Prostate gland (tissue), 2 donors: ENCODE data around the gene CYP4V2. TPM values are rescaled to one million over a fixed set of nuclear protein-coding genes. Genes with fewer than 3 reads are reported as not detected.

Experiments
- DNase-seq: peaks from one replicate; pipeline ENCODE4 v3.0.0-alpha.2; 2019; ENCODE audit warnings: low spot score
- H3K27ac ChIP-seq, 2 donors: fragments of 200-600 bp; sonication (generic); 2 replicates each; pipeline ENCODE4 v1.5.1; 2017 to 2019
- H3K27me3 ChIP-seq: fragments of 200-600 bp; sonication (generic); replicated peaks from 2 replicates; pipeline ENCODE4 v1.5.1; 2019; ENCODE audit not compliant: insufficient read depth
- H3K36me3 ChIP-seq, 2 donors: fragments of 200-600 bp; sonication (generic); 1 replicate in 1 of 2; 2 replicates in 1 of 2; pipeline versions ENCODE4 v1.5.1 to v1.8.1; 2017 to 2019
- H3K4me1 ChIP-seq: fragments of 200-600 bp; sonication (generic); replicated peaks from 2 replicates; pipeline ENCODE4 v1.5.1; 2019
- H3K4me3 ChIP-seq, 2 donors: fragments of 200-600 bp; sonication (generic); 2 replicates each; pipeline ENCODE4 v1.5.1; 2017 to 2019
- H3K9me3 ChIP-seq: fragments of 200-600 bp; sonication (generic); 2 replicates; pipeline ENCODE4 v1.5.1; 2017
- CTCF ChIP-seq, 4 experiments: fragments of 200-600 bp in 2 of 4; fragments of 450-650 bp in 2 of 4; sonication (generic) in 2 of 4; IDR thresholded peaks; 1 replicate in 3 of 4; 2 replicates in 1 of 4; pipeline ENCODE4 v1.5.1; 2016 to 2019; ENCODE audit warnings: antibody characterized with exemption in 4 of 4, mild to moderate bottlenecking in 2 of 4, moderate library complexity in 2 of 4
- POLR2A ChIP-seq: fragments of 450-650 bp; IDR thresholded peaks from one replicate; pipeline ENCODE4 v1.6.1; 2016; ENCODE audit warnings: antibody characterized with exemption, mild to moderate bottlenecking
- POLR2AphosphoS5 ChIP-seq: sonication (generic); formaldehyde crosslinking; IDR thresholded peaks from one replicate; pipeline ENCODE4 v1.6.1; 2017; ENCODE audit warnings: antibody characterized with exemption
- WGBS: methylation state at CpG from one replicate; pipeline ENCODE4 v1.1.5; 2018; 5-methylcytosine and 5-hydroxymethylcytosine counted together
- intact Hi-C: fragments of 100-400 bp; cut with DNase I; formaldehyde crosslinking; loops from one replicate; pipeline ENCODE4 v1.14.2; 2022
- total RNA-seq, 2 donors: library from RNA; depleted of rRNA; stranded (reverse); fragments of >200 nt; gene quantifications; one replicate each; pipeline ENCODE4 v1.1.0, GENCODE V29; 2016

CYP4V2 gene
- total RNA-seq, 2 donors from 2014 or later = 23.5 to 40.2 TPM

- Histone ChIP-seq H3K27ac (no peak overlapping the region), H3K4me3 (no peak overlapping the region), H3K4me1 (no peaks in the 10 kb centered on the region), H3K27me3 (no peaks in the 10 kb centered on the region), H3K36me3 (no peaks in the 10 kb centered on the region), H3K9me3 (no peaks in the 10 kb centered on the region)
- WGBS = 64% methylated on average over 8 of the region's 8 CpGs
- no peak for TF ChIP-seq CTCF (IDR thresholded peaks at IDR 0.05)
- no peak for TF ChIP-seq POLR2AphosphoS5
- no peak for TF ChIP-seq POLR2A
- DNase-seq = no peak
- intact Hi-C loops = no loop called here
Observed at GRCh38 chr4:186216465-186217024, 25.2 kb downstream of the CYP4V2 start.

DNA sequence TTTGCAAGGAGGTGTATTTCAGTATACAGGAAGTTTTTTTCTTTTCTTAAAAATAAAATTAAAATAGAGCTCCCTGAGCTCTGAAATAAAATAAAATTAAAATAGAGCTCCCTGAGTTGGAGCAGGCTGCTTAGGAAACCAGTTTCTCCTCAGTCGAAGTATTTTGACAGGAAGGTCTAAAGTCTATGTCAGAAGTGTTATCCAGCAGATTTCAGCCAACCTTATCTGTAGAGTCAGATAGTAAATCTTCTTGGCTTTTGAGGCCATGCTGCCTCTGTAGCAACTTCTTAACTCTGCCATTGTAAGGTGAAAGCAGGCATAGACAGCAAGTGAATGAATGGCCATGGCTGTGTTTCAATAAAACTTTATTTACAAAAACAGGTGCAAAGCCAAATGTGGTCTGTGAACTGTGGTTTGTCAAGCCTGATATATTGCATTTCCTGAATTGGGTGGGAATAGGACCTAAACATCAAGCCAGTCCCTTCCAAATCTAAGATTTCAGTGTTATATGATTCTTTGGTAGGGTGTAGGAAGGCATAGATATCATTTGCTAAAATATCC, 26.4 kb downstream of the CYP4V2 start:
- WGBS = 73% methylated on average over 1 of the region's 1 CpG
- H3K27ac ChIP-seq = no peak overlapping the region

GRCh38 chr4:186221624-186222023, 30.3 kb downstream of the CYP4V2 start:
- no peaks in the 10 kb centered on the region for H3K9me3 ChIP-seq
- H3K36me3 ChIP-seq = no peaks in the 10 kb centered on the region
- no peak overlapping the region for H3K27ac ChIP-seq
- H3K4me1 ChIP-seq = no peaks in the 10 kb centered on the region
- no peak for DNase-seq
- intact Hi-C loops = no loop called here
- no peaks in the 10 kb centered on the region for H3K27me3 ChIP-seq
- TF ChIP-seq CTCF (IDR thresholded peaks at IDR 0.05) (no peak), POLR2A (no peak), POLR2AphosphoS5 (no peak)
- 73% methylated on average over 1 of the region's 1 CpG for WGBS
- no peak overlapping the region for H3K4me3 ChIP-seq

More for the DNA sequence above, 26.4 kb downstream of the CYP4V2 start:
- no peaks in the 10 kb centered on the region for H3K27me3 ChIP-seq
- no peak for DNase-seq
- H3K9me3 ChIP-seq = no peaks in the 10 kb centered on the region
- TF ChIP-seq POLR2A (no peak), POLR2AphosphoS5 (no peak), CTCF (IDR thresholded peaks at IDR 0.05) (no peak)
- H3K36me3 ChIP-seq = no peaks in the 10 kb centered on the region
- H3K4me1 ChIP-seq = no peaks in the 10 kb centered on the region
- intact Hi-C loops = no loop called here
- H3K4me3 ChIP-seq = no peak overlapping the region

DNA sequence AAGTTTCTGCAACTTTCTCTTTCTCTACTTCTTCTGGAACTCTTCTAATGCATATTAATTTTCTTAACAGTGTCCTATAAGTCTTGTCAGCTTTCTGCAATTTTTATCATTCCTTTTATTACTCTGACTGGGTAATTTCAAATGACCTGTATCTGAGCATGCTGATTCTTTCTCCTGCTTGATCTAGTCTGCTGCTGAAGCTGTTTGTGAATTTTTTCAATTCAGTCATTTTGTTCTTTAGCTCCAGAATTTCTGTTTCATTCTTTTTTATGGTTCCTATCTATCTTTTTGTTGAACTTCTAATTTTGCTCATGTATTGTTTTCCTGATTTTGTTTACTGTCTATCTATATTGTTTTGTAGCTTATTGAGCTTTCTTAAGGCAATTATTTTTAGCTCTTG, 34.5 kb downstream of the CYP4V2 start:
- no peak for TF ChIP-seq POLR2AphosphoS5
- no peak for TF ChIP-seq POLR2A
- no peak for TF ChIP-seq CTCF (IDR thresholded peaks at IDR 0.05)
- Histone ChIP-seq H3K9me3 (no peaks in the 10 kb centered on the region), H3K4me3 (no peak overlapping the region), H3K27ac (no peak overlapping the region), H3K36me3 (no peaks in the 10 kb centered on the region), H3K4me1 (no peaks in the 10 kb centered on the region), H3K27me3 (no peaks in the 10 kb centered on the region)
- no peak for DNase-seq
- intact Hi-C loops = no loop called here

GRCh38 chr4:186226521-186227189, 35.3 kb downstream of the CYP4V2 start:
- intact Hi-C loops = no loop called here
- no peak for TF ChIP-seq POLR2AphosphoS5
- no peak for TF ChIP-seq CTCF (IDR thresholded peaks at IDR 0.05)
- TF ChIP-seq POLR2A = no peak
- no peaks in the 10 kb centered on the region for H3K36me3 ChIP-seq

More at GRCh38 chr4:186226521-186227189, 35.3 kb downstream of the CYP4V2 start:
- 96% methylated on average over 3 of the region's 3 CpGs for WGBS
- DNase-seq = no peak
- Histone ChIP-seq H3K4me3 (no peak overlapping the region), H3K9me3 (no peaks in the 10 kb centered on the region), H3K27me3 (no peaks in the 10 kb centered on the region), H3K4me1 (no peaks in the 10 kb centered on the region), H3K27ac (no peak overlapping the region)
